ENCODE measurements around the gene SHANK2.

The SHANK2 gene

GRCh38 chr11:71202598-71202944 lies 49.8 kb downstream of the SHANK2 start:
- DNase-seq (ENCODE audit: low spot score) = no peak
